Measurements from ENCODE around the gene HAO1. TPM values are rescaled to one million over a fixed set of nuclear protein-coding genes. Genes with fewer than 3 reads are reported as not detected.

HAO1 gene
- not detected for total RNA-seq
- total RNA-seq (2013), result not detected

DNA sequence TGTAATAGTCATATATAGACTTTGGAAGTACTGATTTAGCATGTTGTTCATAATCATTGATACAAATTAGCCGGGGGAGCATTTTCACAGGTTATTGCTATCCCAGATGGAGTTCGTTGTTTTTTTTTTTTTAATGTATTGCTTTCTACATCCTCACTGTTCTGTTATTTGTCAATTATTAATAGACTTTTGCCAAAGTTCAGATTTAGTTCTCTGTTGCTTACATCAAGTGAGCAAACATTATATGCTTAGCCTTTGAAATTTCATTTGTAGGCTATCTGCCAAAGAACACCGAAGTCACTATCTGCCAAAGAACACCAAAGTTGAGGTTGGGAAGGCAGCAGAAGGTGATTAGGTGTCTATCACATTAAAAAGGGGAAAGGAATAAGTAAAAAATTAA lies at the start of gene HAO1:
Gene HAO1, minus strand, starts transcription at position 118 of the 400 bp plus-strand sequence. Its CDS starts 36 bp downstream, at position 82.
- no peak for DNase-seq
- Histone ChIP-seq H3K4me3 (ENCODE audit: low read length) (no peak within 1 kb of the TSS), H3K9me3 (ENCODE audit: control insufficient read depth, insufficient read depth, low read length) (no peaks in the 10 kb centered on the region), H3K27me3 (ENCODE audit: control insufficient read depth, insufficient read depth, low read length) (no peaks in the 10 kb centered on the region), H3K36me3 (ENCODE audit: control insufficient read depth, insufficient read depth, low read length) (no peaks in the 10 kb centered on the region), H3K27ac (ENCODE audit: low read length) (no peak within 1 kb of the TSS), H3K4me1 (ENCODE audit: control insufficient read depth, insufficient read depth, low read length) (no peaks in the 10 kb centered on the region)
- no peaks in the 10 kb centered on the region for H3K36me3 Mint-ChIP-seq
- no peak within 1 kb of the TSS for H3K4me3 Mint-ChIP-seq
- H3K27me3 Mint-ChIP-seq (ENCODE audit: low read depth in 2 of 2), result peaks cover 15 to 36% of the 10 kb centered on the region in 2 donors
- intact Hi-C loops (cut with micrococcal nuclease), result no loop called here
- H3K27ac Mint-ChIP-seq, result no peak within 1 kb of the TSS
- 90% methylated on average over 3 of the region's 3 CpGs for WGBS (ENCODE audit: insufficient coverage)
- H3K4me1 Mint-ChIP-seq, result peaks cover 0 to 6% of the 10 kb centered on the region in 2 donors
- H3K9me3 Mint-ChIP-seq, result no peaks in the 10 kb centered on the region
- no peak for ATAC-seq
- TF ChIP-seq, protein P1, sequence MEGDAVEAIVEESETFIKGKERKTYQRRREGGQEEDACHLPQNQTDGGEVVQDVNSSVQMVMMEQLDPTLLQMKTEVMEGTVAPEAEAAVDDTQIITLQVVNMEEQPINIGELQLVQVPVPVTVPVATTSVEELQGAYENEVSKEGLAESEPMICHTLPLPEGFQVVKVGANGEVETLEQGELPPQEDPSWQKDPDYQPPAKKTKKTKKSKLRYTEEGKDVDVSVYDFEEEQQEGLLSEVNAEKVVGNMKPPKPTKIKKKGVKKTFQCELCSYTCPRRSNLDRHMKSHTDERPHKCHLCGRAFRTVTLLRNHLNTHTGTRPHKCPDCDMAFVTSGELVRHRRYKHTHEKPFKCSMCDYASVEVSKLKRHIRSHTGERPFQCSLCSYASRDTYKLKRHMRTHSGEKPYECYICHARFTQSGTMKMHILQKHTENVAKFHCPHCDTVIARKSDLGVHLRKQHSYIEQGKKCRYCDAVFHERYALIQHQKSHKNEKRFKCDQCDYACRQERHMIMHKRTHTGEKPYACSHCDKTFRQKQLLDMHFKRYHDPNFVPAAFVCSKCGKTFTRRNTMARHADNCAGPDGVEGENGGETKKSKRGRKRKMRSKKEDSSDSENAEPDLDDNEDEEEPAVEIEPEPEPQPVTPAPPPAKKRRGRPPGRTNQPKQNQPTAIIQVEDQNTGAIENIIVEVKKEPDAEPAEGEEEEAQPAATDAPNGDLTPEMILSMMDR (IDR thresholded peaks at IDR 0.05), result no peak

- no peaks in the 10 kb centered on the region for H3K27me3 Mint-ChIP-seq (ENCODE audit: low read depth in 2 of 2)
- peaks cover 2 to 8% of the 10 kb centered on the region in 2 donors for H3K9me3 Mint-ChIP-seq
- H3K4me3 Mint-ChIP-seq, result no peak overlapping the region
- H3K4me1 Mint-ChIP-seq, result no peaks in the 10 kb centered on the region
- H3K27ac ChIP-seq (ENCODE audit: low read length), result no peak overlapping the region
- no peaks in the 10 kb centered on the region for H3K9me3 ChIP-seq (ENCODE audit: control insufficient read depth, insufficient read depth, low read length)
- DNase-seq (no peak), ATAC-seq (no peak)
- WGBS (ENCODE audit: insufficient coverage), result no CpG with 5 or more reads among the region's 1 CpG
- intact Hi-C loops (cut with micrococcal nuclease), result no loop called here
- H3K4me1 ChIP-seq (ENCODE audit: control insufficient read depth, insufficient read depth, low read length), result no peaks in the 10 kb centered on the region
- peaks cover 51% of the 10 kb centered on the region for H3K36me3 ChIP-seq (ENCODE audit: control insufficient read depth, insufficient read depth, low read length)
- H3K36me3 Mint-ChIP-seq, result peaks cover 15% of the 10 kb centered on the region
- TF ChIP-seq, protein P1 (IDR thresholded peaks at IDR 0.05), result no peak
- no peaks in the 10 kb centered on the region for H3K27me3 ChIP-seq (ENCODE audit: control insufficient read depth, insufficient read depth, low read length)
- no peak overlapping the region for H3K27ac Mint-ChIP-seq
- H3K4me3 ChIP-seq (ENCODE audit: low read length), result no peak overlapping the region
These were observed 49.1 kb upstream of the HAO1 start for GRCh38 chr20:7989379-7989778.

DNA sequence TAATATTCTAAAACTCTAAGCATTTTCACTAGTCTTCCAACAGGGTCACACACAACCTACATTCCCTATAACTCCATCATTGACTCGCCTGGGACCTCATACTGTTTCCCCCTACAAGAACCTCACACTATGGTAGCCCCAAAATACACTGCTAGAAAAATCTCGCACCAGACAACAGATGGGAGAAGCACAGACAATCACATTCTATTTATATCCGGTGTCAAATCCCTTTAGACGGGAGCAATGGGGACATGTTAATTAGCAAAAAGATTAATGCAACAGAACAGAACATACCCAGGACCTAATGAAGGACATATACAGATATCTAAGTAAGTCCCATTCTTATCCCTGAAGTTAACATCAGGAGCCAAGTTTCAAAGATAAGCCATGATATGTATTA lies 45.7 kb upstream of the HAO1 start:
- H3K4me1 Mint-ChIP-seq, result peaks cover under 1 to 4% of the 10 kb centered on the region in 2 donors
- ATAC-seq (no peak), DNase-seq (no peak)
- Histone ChIP-seq H3K27ac (ENCODE audit: low read length) (no peak overlapping the region), H3K27me3 (ENCODE audit: control insufficient read depth, insufficient read depth, low read length) (no peaks in the 10 kb centered on the region), H3K36me3 (ENCODE audit: control insufficient read depth, insufficient read depth, low read length) (peaks cover 54% of the 10 kb centered on the region), H3K9me3 (ENCODE audit: control insufficient read depth, insufficient read depth, low read length) (no peaks in the 10 kb centered on the region), H3K4me1 (ENCODE audit: control insufficient read depth, insufficient read depth, low read length) (no peaks in the 10 kb centered on the region), H3K4me3 (ENCODE audit: low read length) (no peak overlapping the region)
- TF ChIP-seq, protein P1 (IDR thresholded peaks at IDR 0.05), result no peak
- H3K27me3 Mint-ChIP-seq (ENCODE audit: low read depth in 2 of 2), result no peaks in the 10 kb centered on the region
- intact Hi-C loops (cut with micrococcal nuclease), result no loop called here
- H3K4me3 Mint-ChIP-seq, result no peak overlapping the region
- WGBS (ENCODE audit: insufficient coverage), result 78% methylated on average over 4 of the region's 4 CpGs
- peaks cover 8% of the 10 kb centered on the region for H3K36me3 Mint-ChIP-seq
- H3K27ac Mint-ChIP-seq, result peak overlapping the region in 1 of 2 donors; percentile 20
- H3K9me3 Mint-ChIP-seq, result no peaks in the 10 kb centered on the region

- H3K27ac Mint-ChIP-seq, result no peak overlapping the region
- H3K27me3 Mint-ChIP-seq (ENCODE audit: low read depth in 2 of 2), result no peaks in the 10 kb centered on the region
- Histone ChIP-seq H3K4me1 (ENCODE audit: control insufficient read depth, insufficient read depth, low read length) (peaks cover 4% of the 10 kb centered on the region), H3K9me3 (ENCODE audit: control insufficient read depth, insufficient read depth, low read length) (no peaks in the 10 kb centered on the region), H3K4me3 (ENCODE audit: low read length) (no peak overlapping the region), H3K36me3 (ENCODE audit: control insufficient read depth, insufficient read depth, low read length) (peaks cover 54% of the 10 kb centered on the region), H3K27ac (ENCODE audit: low read length) (no peak overlapping the region), H3K27me3 (ENCODE audit: control insufficient read depth, insufficient read depth, low read length) (no peaks in the 10 kb centered on the region)
- peaks cover 8% of the 10 kb centered on the region for H3K36me3 Mint-ChIP-seq
- no peak overlapping the region for H3K4me3 Mint-ChIP-seq
- ATAC-seq (no peak), DNase-seq (no peak)
- TF ChIP-seq, protein P1 (IDR thresholded peaks at IDR 0.05), result no peak
- peaks cover 10 to 13% of the 10 kb centered on the region in 2 donors for H3K4me1 Mint-ChIP-seq
- WGBS (ENCODE audit: insufficient coverage), result 100% methylated on average over 2 of the region's 2 CpGs
- no peaks in the 10 kb centered on the region for H3K9me3 Mint-ChIP-seq
- intact Hi-C loops (cut with micrococcal nuclease), result no loop called here
These were observed 43.9 kb upstream of the HAO1 start for GRCh38 chr20:7984192-7984591.

All from natural killer cell (primary cell).